ENCODE results near the gene CNPPD1.

Gene CNPPD1

GRCh38 chr2:219175486-219175885 is 1.2 kb downstream of the CNPPD1 start:
- H3K27ac ChIP-seq = peak overlapping the region; percentile 98; the same call in 1 of the 2 replicates
- TF ChIP-seq ZFX (IDR thresholded peaks at IDR 0.05; ENCODE audit: borderline replicate concordance) = no peak
- TF ChIP-seq, protein P1, sequence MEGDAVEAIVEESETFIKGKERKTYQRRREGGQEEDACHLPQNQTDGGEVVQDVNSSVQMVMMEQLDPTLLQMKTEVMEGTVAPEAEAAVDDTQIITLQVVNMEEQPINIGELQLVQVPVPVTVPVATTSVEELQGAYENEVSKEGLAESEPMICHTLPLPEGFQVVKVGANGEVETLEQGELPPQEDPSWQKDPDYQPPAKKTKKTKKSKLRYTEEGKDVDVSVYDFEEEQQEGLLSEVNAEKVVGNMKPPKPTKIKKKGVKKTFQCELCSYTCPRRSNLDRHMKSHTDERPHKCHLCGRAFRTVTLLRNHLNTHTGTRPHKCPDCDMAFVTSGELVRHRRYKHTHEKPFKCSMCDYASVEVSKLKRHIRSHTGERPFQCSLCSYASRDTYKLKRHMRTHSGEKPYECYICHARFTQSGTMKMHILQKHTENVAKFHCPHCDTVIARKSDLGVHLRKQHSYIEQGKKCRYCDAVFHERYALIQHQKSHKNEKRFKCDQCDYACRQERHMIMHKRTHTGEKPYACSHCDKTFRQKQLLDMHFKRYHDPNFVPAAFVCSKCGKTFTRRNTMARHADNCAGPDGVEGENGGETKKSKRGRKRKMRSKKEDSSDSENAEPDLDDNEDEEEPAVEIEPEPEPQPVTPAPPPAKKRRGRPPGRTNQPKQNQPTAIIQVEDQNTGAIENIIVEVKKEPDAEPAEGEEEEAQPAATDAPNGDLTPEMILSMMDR (IDR thresholded peaks at IDR 0.05) = no peak

GRCh38 chr2:219174801-219175200 is 1.9 kb downstream of the CNPPD1 start:
- H3K27ac ChIP-seq = no peak overlapping the region

DNA sequence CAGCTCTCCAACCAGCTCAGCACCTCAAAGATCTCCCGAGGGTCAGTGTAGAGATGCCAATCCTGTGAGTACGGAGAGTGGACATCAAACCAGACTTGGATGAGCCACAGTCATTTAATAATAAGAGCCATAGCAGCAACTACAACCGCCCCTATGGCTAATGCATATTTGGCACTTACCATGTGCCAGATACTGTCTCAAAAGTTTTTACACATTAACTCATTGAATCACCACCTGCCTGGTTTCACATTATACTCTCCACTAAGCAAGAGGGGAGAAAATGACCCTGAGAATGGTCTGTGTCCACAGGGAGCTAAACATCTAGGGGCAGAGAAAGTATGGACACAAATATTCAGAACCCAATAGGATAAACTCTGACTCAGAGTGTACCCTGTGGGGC is 2.6 kb downstream of the CNPPD1 start:
- TF ChIP-seq, protein P1 (IDR thresholded peaks at IDR 0.05) = no peak
- no peak for TF ChIP-seq ZFX (IDR thresholded peaks at IDR 0.05; ENCODE audit: borderline replicate concordance)
- no peak overlapping the region for H3K27ac ChIP-seq

More at GRCh38 chr2:219174801-219175200, 1.9 kb downstream of the CNPPD1 start:
- no peak for TF ChIP-seq ZFX (IDR thresholded peaks at IDR 0.05; ENCODE audit: borderline replicate concordance)
- TF ChIP-seq, protein P1 (IDR thresholded peaks at IDR 0.05) = no peak

DNA sequence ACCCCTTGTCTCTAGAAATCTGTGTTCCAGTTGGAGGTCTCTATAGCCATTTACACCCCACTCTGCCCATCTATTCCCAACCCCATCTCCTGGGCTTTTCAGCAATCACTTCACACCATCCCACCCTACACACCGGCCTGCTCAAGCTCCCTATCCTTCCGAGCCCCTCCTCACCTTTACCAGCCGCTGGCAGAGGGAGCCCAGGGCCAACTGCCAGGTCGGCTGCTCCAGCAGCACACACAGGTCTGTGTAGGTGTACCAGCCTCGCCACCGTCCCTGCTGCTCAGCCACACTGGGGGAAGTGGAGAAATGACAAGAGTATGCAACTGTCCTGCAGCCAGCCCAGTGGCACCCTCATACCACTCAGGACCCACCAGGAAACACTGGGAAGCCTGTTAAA is 3.5 kb downstream of the CNPPD1 start:
- TF ChIP-seq, protein P1 (IDR thresholded peaks at IDR 0.05) = no peak
- TF ChIP-seq ZFX (IDR thresholded peaks at IDR 0.05; ENCODE audit: borderline replicate concordance) = no peak
- no peak overlapping the region for H3K27ac ChIP-seq

DNA sequence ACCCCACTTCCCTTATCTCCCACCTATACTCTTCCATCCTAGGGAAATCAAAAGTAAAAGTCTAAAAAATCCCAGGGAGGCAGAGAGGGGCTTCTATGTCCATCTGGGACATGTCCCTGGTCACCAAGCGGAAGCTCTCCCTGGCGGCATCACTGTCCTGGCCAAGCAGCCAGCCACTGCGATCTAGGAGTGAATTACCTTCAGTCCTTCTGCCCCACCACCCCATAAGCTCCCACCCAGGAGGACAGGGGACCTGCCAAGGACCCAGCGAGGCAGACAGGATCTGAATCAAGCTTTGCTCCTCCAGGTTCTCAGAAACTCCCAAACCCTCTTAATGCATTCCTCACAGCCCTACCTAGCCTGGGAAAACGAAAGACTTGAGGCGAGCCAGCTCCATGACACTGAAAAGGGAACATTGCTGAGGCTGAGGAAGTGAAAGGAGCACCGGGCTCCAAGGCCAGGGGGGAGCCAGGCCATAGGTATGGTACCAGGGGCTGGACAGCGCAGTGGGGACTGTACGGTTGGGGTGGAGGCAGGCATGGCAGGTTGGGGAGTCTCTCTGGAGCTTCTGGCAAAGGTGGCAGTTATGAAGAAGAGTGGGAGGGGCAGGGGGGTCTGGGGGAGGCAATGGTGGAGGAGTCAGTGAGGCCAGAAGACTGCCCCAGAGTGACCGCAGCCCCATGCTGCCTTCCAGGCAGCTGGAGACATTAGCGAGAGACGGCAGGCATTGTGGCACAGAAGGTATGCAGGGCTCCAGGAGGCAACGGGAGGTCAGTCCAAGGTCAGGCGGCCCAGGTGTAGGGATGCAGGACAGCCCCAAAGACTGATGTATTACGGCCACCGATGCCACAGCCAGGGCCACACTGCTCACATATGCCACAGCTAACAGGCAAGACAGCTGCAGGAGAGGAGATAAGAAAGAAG is 4.2 kb downstream of the CNPPD1 start:
- TF ChIP-seq, protein P1 (IDR thresholded peaks at IDR 0.05) = no peak
- TF ChIP-seq ZFX (IDR thresholded peaks at IDR 0.05; ENCODE audit: borderline replicate concordance) = no peak
- no peak overlapping the region for H3K27ac ChIP-seq

GRCh38 chr2:219171231-219171651 is 5.5 kb downstream of the CNPPD1 start:
- peak overlapping the region; percentile 17; the same call in 1 of the 2 replicates for H3K27ac ChIP-seq
- TF ChIP-seq, protein P1 (IDR thresholded peaks at IDR 0.05) = peak; percentile 86
- no peak for TF ChIP-seq ZFX (IDR thresholded peaks at IDR 0.05; ENCODE audit: borderline replicate concordance)
